Osteocyte (in vitro differentiated cells): ENCODE data around the gene KIF2C. TPM values are rescaled to one million over a fixed set of nuclear protein-coding genes. Genes with fewer than 3 reads are reported as not detected.
"Not testable (repeated sequence)": the region's sequence is repeated elsewhere in the genome, so short reads cannot be mapped to it uniquely, and the experiment has no call there.

Source experiments
- DNase-seq: peaks from one replicate; pipeline ENCODE4 v3.0.0; 2021; ENCODE audit warnings: mixed read lengths; ENCODE audit not compliant: unreplicated experiment; ENCODE audit errors: extremely low spot score
- H3K27ac Mint-ChIP-seq: one replicate; pipeline ENCODE4 v1.8.0; 2021; ENCODE audit warnings: mild to moderate bottlenecking, mixed read lengths; ENCODE audit not compliant: unreplicated experiment
- H3K27me3 Mint-ChIP-seq: one replicate; pipeline ENCODE4 v1.8.0; 2021; ENCODE audit warnings: mixed read lengths; ENCODE audit not compliant: unreplicated experiment
- H3K36me3 Mint-ChIP-seq: one replicate; pipeline ENCODE4 v1.8.0; 2021; ENCODE audit warnings: mixed read lengths; ENCODE audit not compliant: unreplicated experiment
- H3K4me1 Mint-ChIP-seq: one replicate; pipeline ENCODE4 v1.8.0; 2021; ENCODE audit warnings: mixed read lengths; ENCODE audit not compliant: unreplicated experiment
- H3K4me3 Mint-ChIP-seq: one replicate; pipeline ENCODE4 v1.8.0; 2021; ENCODE audit warnings: mild to moderate bottlenecking, moderate library complexity, mixed read lengths; ENCODE audit not compliant: unreplicated experiment
- H3K9me3 Mint-ChIP-seq: one replicate; pipeline ENCODE4 v1.8.0; 2021; ENCODE audit warnings: mixed read lengths; ENCODE audit not compliant: unreplicated experiment
- CTCF ChIP-seq: fragments of 200-600 bp; sonication (generic); IDR thresholded peaks from 2 replicates; pipeline ENCODE4 v1.5.0; 2021; ENCODE audit warnings: antibody characterized with exemption, mild to moderate bottlenecking, moderate library complexity
- total RNA-seq: library from RNA; stranded (reverse); gene quantifications from 2 replicates; pipeline ENCODE4 v1.2.1, GENCODE V29; 2021

The KIF2C gene
- total RNA-seq, 1 donor from 2014 or later: 7.5 TPM

GRCh38 chr1:44807364-44808062 is 67.9 kb downstream of the KIF2C start:
- Mint-ChIP-seq H3K9me3 (no peaks in the 10 kb centered on the region), H3K27me3 (no peaks in the 10 kb centered on the region), H3K4me1 (peaks cover 76% of the 10 kb centered on the region), H3K36me3 (peaks cover 16% of the 10 kb centered on the region), H3K4me3 (peak overlapping the region; percentile 71), H3K27ac (peak overlapping the region; percentile 100)
- TF ChIP-seq CTCF: no peak
- DNase-seq: peak; percentile 97

DNA sequence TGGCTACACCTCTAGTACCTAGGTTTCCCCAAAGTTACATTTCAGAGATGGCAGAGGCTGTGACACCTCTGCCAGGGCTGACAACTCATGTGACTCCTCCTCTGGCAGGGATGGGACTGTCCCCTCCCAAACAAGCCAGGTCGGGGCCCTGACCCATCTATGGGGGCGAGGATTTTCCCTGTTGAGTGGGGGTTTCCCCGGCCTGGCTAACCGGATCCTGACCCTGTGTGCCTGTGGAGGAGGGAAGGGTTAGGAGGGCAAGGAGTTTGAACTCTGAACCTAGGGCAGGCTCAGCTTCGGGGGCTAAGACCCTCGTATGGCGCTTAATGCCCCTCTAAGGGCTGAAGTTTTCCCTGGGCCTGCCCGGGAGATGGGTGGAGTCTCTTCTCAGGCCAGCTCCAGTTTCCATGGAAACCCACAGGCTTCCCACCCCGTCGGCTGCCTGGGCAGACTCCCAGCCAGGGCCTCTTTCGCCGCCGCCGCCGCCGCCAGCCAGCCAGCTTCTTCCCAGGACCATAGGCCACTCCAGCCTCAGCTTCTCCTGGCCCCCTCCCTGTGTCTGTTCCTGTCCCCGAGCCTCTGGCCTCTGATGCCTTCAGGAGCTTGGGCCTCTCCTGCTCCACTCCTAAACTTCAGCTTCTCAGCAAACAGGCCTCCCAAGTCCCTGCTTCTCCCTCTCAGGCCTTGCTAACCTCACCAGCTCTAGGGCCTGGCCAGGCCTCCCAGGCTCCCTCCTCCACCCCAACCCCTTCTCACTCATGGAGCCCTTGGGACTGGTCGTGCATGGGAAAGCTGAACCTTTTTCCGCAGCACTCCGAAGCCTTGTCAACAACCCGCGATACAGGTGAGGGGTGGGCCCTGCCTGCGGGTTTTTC is 68.7 kb downstream of the KIF2C start, which contains the start of gene BTBD19:
TSS of gene BTBD19 (plus strand) at position 461 of the 875 bp plus-strand sequence. CDS start at position 759, 298 bp downstream.
- H3K4me3 Mint-ChIP-seq: peak within 1 kb of the TSS; percentile 71
- peak within 1 kb of the TSS; percentile 100 for H3K27ac Mint-ChIP-seq
- peaks cover 70% of the 10 kb centered on the region for H3K4me1 Mint-ChIP-seq
- H3K36me3 Mint-ChIP-seq: peaks cover 10% of the 10 kb centered on the region
- no peaks in the 10 kb centered on the region for H3K9me3 Mint-ChIP-seq
- H3K27me3 Mint-ChIP-seq: no peaks in the 10 kb centered on the region
- no peak for TF ChIP-seq CTCF
- DNase-seq: peak; percentile 97

DNA sequence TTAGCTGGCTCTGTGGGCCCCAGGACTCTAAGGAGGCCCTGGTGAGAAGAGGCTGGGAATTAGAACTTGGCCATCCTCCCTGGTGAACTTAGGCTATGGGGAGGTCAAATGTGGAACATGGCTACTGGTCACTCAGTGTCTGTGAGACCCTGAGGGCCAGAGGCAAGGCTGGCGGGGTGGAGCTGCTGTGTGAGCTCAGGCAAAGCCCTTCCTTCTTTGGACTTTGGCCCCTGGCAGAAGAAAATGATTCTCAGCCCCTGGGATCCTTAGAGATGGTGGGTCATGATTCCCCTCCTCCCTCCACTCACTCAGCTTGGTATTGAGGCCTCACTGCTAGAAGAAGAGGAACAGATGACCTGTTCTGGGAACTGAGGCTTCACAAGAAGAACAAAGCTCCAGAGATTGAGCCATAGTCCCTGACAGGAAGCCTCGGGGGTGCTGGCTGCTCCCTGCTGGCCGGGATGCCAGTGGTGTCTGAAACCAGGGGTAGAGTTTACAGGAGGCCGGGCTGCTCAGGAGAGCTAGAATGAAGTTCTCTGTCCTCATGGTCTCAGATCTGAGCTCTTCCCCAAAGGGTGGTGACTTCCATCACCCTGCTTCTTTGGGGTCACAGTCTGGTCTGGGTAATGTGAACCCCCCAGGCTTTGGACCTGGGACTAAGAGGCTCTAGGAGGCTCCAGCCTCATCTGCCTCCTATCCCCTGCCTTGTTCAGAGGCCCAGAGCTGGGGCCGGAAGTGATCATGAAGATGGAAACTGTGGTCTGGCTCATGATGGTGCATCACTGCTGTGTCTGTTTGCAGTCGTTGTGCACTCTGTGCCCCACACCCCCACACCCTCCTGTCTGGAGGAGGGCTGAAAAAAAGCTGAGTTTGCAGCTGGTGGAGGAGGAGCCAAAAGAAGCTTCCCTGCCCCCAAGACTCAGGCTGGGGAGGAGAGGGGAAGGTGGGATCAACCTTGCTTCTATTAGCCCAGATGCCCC is 69.6 kb downstream of the KIF2C start:
- Mint-ChIP-seq H3K27ac (peak overlapping the region; percentile 100), H3K36me3 (peaks cover 8% of the 10 kb centered on the region), H3K4me3 (peak overlapping the region; percentile 71), H3K4me1 (peaks cover 73% of the 10 kb centered on the region), H3K27me3 (no peaks in the 10 kb centered on the region), H3K9me3 (no peaks in the 10 kb centered on the region)
- no peak for DNase-seq
- TF ChIP-seq CTCF: peak; percentile 13

- DNase-seq: peak; percentile 97
- TF ChIP-seq CTCF: no peak
- Mint-ChIP-seq H3K9me3 (no peaks in the 10 kb centered on the region), H3K4me1 (peaks cover 77% of the 10 kb centered on the region), H3K4me3 (peak overlapping the region; percentile 71), H3K27ac (peak overlapping the region; percentile 100), H3K36me3 (peaks cover 11% of the 10 kb centered on the region), H3K27me3 (no peaks in the 10 kb centered on the region)
These were observed 70.6 kb downstream of the KIF2C start for GRCh38 chr1:44810101-44810761.

DNA sequence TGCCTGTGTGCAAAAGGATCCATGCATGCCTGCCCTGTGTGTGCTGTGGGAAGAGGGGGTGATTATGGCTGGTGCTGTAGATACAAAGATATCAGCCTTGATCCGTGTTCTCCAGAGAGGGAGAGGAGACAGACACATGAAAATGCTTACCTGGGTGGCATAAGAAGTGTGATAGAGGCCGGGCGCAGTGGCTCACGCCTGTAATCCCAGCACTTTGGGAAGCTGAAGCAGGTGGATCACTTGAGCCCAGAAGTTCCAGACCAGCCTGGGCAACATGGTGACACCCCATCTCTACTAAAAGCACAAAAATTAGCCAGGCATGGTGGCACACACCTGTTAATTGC is 71.1 kb downstream of the KIF2C start:
- Mint-ChIP-seq H3K27ac (peak overlapping the region; percentile 100), H3K4me1 (peaks cover 75% of the 10 kb centered on the region), H3K4me3 (peak overlapping the region; percentile 35), H3K36me3 (peaks cover 15% of the 10 kb centered on the region)
- not testable (repeated sequence) for H3K27me3 Mint-ChIP-seq, DNase-seq, H3K9me3 Mint-ChIP-seq
